ENCODE measurements around the gene MCMBP. TPM values are rescaled to one million over a fixed set of nuclear protein-coding genes. Genes with fewer than 3 reads are reported as not detected.

MCMBP gene
- total and polyA plus RNA-seq, 2 donors (not counting 3 experiments of a cell fraction or from before 2014, with no cell fraction given), result 44.8 to 62.5 TPM

GRCh38 chr10:119831656-119832055 is 41.0 kb downstream of the MCMBP start:
- Histone ChIP-seq H4K20me1 (replicated peaks; ENCODE audit: control insufficient read depth, extremely low read depth, insufficient read depth, low read length) (no peaks in the 10 kb centered on the region), H3K9ac (replicated peaks; ENCODE audit: extremely low read depth, insufficient read depth, low read length) (no peak overlapping the region), H3K4me2 (ENCODE audit: insufficient read depth, low read length) (no peak overlapping the region), H3K36me3 (ENCODE audit: control insufficient read depth in 2 of 2, extremely low read depth in 1 of 2, insufficient read depth in 2 of 2, low read length in 2 of 2) (peaks cover 17 to 42% of the 10 kb centered on the region in 2 experiments), H2AFZ (ENCODE audit: low read depth, low read length) (no peak overlapping the region), H3K9me3 (replicated peaks; ENCODE audit: control insufficient read depth, insufficient read depth, low read length) (no peaks in the 10 kb centered on the region), H3K79me2 (ENCODE audit: control insufficient read depth, insufficient read depth, low read length) (peaks cover 1% of the 10 kb centered on the region), H3K27ac (ENCODE audit: insufficient read depth, low read depth, low read length) (no peak overlapping the region), H3K27me3 (ENCODE audit: control insufficient read depth in 2 of 2, insufficient read depth in 2 of 2, low read length in 2 of 2) (no peaks in the 10 kb centered on the region), H3K4me1 (ENCODE audit: control insufficient read depth, extremely low read depth, insufficient read depth, low read length) (no peaks in the 10 kb centered on the region), H3K9me1 (replicated peaks; ENCODE audit: control insufficient read depth, extremely low read depth, insufficient read depth, low read length) (no peaks in the 10 kb centered on the region), H3K4me3 (replicated peaks in 1 of 3; ENCODE audit: insufficient read depth in 1 of 3, low read depth in 1 of 3, low read length in 3 of 3) (no peak overlapping the region)
- ChIA-PET POLR2A (no interaction called here), CTCF (interaction anchor here (1.1 to 7.7 kb wide), 3 partner anchors 11 to 81 kb away, joined by 3 to 64 read pairs (median 7); no protein-coding TSS in a partner anchor)
- no peak for DNase-seq (ENCODE audit: low read depth, low spot score)
- no peak for TF ChIP-seq MAX (IDR thresholded peaks at IDR 0.05; ENCODE audit: insufficient read depth, insufficient read length)
- no peak for TF ChIP-seq POLR2AphosphoS5 (IDR thresholded peaks at IDR 0.05; ENCODE audit: insufficient read depth, low read depth, low read length)
- TF ChIP-seq JUN (IDR thresholded peaks at IDR 0.05; ENCODE audit: borderline replicate concordance, insufficient read depth, insufficient read length, low read depth), result no peak
- no peak for TF ChIP-seq POLR2A (IDR thresholded peaks at IDR 0.05; ENCODE audit: low read depth, low read length)
- no peak for TF ChIP-seq CTCF (IDR thresholded peaks at IDR 0.05; ENCODE audit: extremely low read depth in 1 of 2, insufficient read depth in 1 of 2, low read depth in 1 of 2, low read length in 2 of 2)
- no peak for TF ChIP-seq FOS (IDR thresholded peaks at IDR 0.05; ENCODE audit: borderline replicate concordance, insufficient read depth, low read length)
- TF ChIP-seq EZH2 (IDR thresholded peaks at IDR 0.05; ENCODE audit: borderline replicate concordance, low read depth, low read length, severe bottlenecking), result no peak
- no peak for TF ChIP-seq MYC (IDR thresholded peaks at IDR 0.05; ENCODE audit: low read depth, low read length)
- no peak for TF ChIP-seq GATA2 (IDR thresholded peaks at IDR 0.05; ENCODE audit: insufficient read depth, insufficient read length, low read depth, low read length)
- FAIRE-seq, result no peak
- dilution Hi-C loops (cut with MboI; ENCODE audit: extremely low pct_ligation_motif_present, low sequenced_read_pairs) (no loop called here), intact Hi-C loops (cut with micrococcal nuclease) (no loop called here)
- BruUV-seq (replicated peaks), result no TSS peak

Measured in endothelial cell of umbilical vein (primary cell).